GM13977 (cell line): ENCODE data around the gene LGALS9.

Source experiments
- DNase-seq: peaks from one replicate; pipeline ENCODE4 v3.0.0; 2012; ENCODE audit warnings: low spot score
- CTCF ChIP-seq: IDR thresholded peaks from 2 replicates; pipeline ENCODE4 v1.5.1; 2012; ENCODE audit warnings: mild to moderate bottlenecking, control low read depth; ENCODE audit not compliant: insufficient read depth; ENCODE audit errors: extremely low read depth, missing control alignments
- in situ Hi-C: fragments of 300-500 bp; cut with MboI; formaldehyde crosslinking; loops from one replicate; pipeline ENCODE4 v1.12.0; 2022; ENCODE audit warnings: low sequenced_read_pairs, low pct_unique_long_range_greater_than_20kb, mixed read lengths, inconsistent platforms; ENCODE audit not compliant: unreplicated experiment

Gene LGALS9

GRCh38 chr17:27596566-27597187 is 34.3 kb upstream of the LGALS9 start:
- DNase-seq: no peak
- in situ Hi-C loops: loop anchor here (10.0 kb wide), 1 partner anchor 242 kb away; no protein-coding TSS in a partner anchor
- no peak for TF ChIP-seq CTCF

GRCh38 chr17:27597188-27597580 is 33.8 kb upstream of the LGALS9 start:
- no peak for DNase-seq
- in situ Hi-C loops: loop anchor here (10.0 kb wide), 1 partner anchor 242 kb away; no protein-coding TSS in a partner anchor
- no peak for TF ChIP-seq CTCF

- DNase-seq: no peak
- in situ Hi-C loops: loop anchor here (10.0 kb wide), 1 partner anchor 243 kb away; no protein-coding TSS in a partner anchor
- TF ChIP-seq CTCF: no peak
Observed at GRCh38 chr17:27597783-27598320, 33.1 kb upstream of the LGALS9 start.

- DNase-seq: no peak
Observed at GRCh38 chr17:27598337-27599050, 32.5 kb upstream of the LGALS9 start.

GRCh38 chr17:27600471-27600870 is 30.5 kb upstream of the LGALS9 start:
- in situ Hi-C loops: loop anchor here (10.0 kb wide), 2 partner anchors 54 to 366 kb away; no protein-coding TSS in a partner anchor

More at GRCh38 chr17:27598337-27599050, 32.5 kb upstream of the LGALS9 start:
- TF ChIP-seq CTCF: no peak
- in situ Hi-C loops: loop anchor here (10.0 kb wide), 1 partner anchor 244 kb away; no protein-coding TSS in a partner anchor

More at GRCh38 chr17:27600471-27600870, 30.5 kb upstream of the LGALS9 start:
- no peak for TF ChIP-seq CTCF
- DNase-seq: no peak
